ENCODE data around the gene ZNF844.
"Not testable (repeated sequence)": the region's sequence is repeated elsewhere in the genome, so short reads cannot be mapped to it uniquely, and the experiment has no call there.

The ZNF844 gene

GRCh38 chr19:12064590-12065538, at the start of gene ZNF844:
Gene ZNF844, plus strand, starts transcription at chr19:12064731. Its CDS starts 143 bp downstream, at chr19:12064874.
- peak; percentile 9 for DNase-seq

GRCh38 chr19:12015015-12015752, 49.3 kb upstream of the ZNF844 start:
- DNase-seq: no peak

- DNase-seq: no peak
Measured at GRCh38 chr19:12015753-12016116, 48.8 kb upstream of the ZNF844 start.

GRCh38 chr19:12034198-12034597, 30.3 kb upstream of the ZNF844 start:
- DNase-seq: no peak

GRCh38 chr19:12034620-12035019, 29.9 kb upstream of the ZNF844 start:
- DNase-seq: no peak

- DNase-seq: peak; percentile 48
Measured at GRCh38 chr19:12035220-12036172, 29.0 kb upstream of the ZNF844 start, which contains the start of gene ZNF433. Gene ZNF433, minus strand, starts transcription at chr19:12035679. Its CDS starts 140 bp downstream, at chr19:12035539.

GRCh38 chr19:12042893-12043292, 21.6 kb upstream of the ZNF844 start:
- DNase-seq: no peak

- no peak for DNase-seq
Measured at GRCh38 chr19:12043752-12044422, 20.6 kb upstream of the ZNF844 start.

- no peak for DNase-seq
Measured at GRCh38 chr19:12047868-12048267, 16.7 kb upstream of the ZNF844 start.

GRCh38 chr19:12052091-12052496, 12.4 kb upstream of the ZNF844 start:
- DNase-seq: no peak

GRCh38 chr19:12052497-12053169, 11.9 kb upstream of the ZNF844 start, which contains the start of gene ZNF878:
Gene ZNF878, minus strand, starts transcription at chr19:12052961. Its CDS starts 160 bp downstream, at chr19:12052801.
- DNase-seq: peak; percentile 44

GRCh38 chr19:12055784-12056183, 8.7 kb upstream of the ZNF844 start:
- DNase-seq: no peak

GRCh38 chr19:12075538-12076139, 11.1 kb downstream of the ZNF844 start:
- DNase-seq: no peak

GRCh38 chr19:12076331-12076730, 11.8 kb downstream of the ZNF844 start:
- not testable (repeated sequence) for DNase-seq

GRCh38 chr19:12077375-12077774, 12.8 kb downstream of the ZNF844 start:
- no peak for DNase-seq

- DNase-seq: not testable (repeated sequence)
Measured at GRCh38 chr19:12083336-12083735, 18.8 kb downstream of the ZNF844 start.

- no peak for DNase-seq
Measured at GRCh38 chr19:12085074-12085818, 20.7 kb downstream of the ZNF844 start.

GRCh38 chr19:12090807-12091206, 26.3 kb downstream of the ZNF844 start:
- DNase-seq: no peak

GRCh38 chr19:12092065-12092867, 27.7 kb downstream of the ZNF844 start:
- DNase-seq: no peak
